Tibial nerve (tissue), 4 donors: ENCODE measurements around the gene ZNF423.

ENCODE experiments used
- CTCF ChIP-seq, 5 experiments: fragments of 200-600 bp in 3 of 5; fragments of 450-650 bp in 2 of 5; sonication (generic) in 3 of 5; IDR thresholded peaks; one replicate each; pipeline ENCODE4 v1.5.1; 2016 to 2019; ENCODE audit warnings: antibody characterized with exemption in 5 of 5, mild to moderate bottlenecking in 3 of 5, moderate library complexity in 2 of 5
- EP300 ChIP-seq, 2 donors: sonication (generic); formaldehyde crosslinking; IDR thresholded peaks; one replicate each; pipeline ENCODE4 v1.6.1; 2017; ENCODE audit warnings: antibody characterized with exemption in 2 of 2, mild to moderate bottlenecking in 1 of 2
- POLR2A ChIP-seq, 2 donors: fragments of 450-650 bp; IDR thresholded peaks; one replicate each; pipeline ENCODE4 v1.6.1; 2017; ENCODE audit warnings: antibody characterized with exemption in 2 of 2, mild to moderate bottlenecking in 2 of 2, moderate library complexity in 2 of 2

DNA sequence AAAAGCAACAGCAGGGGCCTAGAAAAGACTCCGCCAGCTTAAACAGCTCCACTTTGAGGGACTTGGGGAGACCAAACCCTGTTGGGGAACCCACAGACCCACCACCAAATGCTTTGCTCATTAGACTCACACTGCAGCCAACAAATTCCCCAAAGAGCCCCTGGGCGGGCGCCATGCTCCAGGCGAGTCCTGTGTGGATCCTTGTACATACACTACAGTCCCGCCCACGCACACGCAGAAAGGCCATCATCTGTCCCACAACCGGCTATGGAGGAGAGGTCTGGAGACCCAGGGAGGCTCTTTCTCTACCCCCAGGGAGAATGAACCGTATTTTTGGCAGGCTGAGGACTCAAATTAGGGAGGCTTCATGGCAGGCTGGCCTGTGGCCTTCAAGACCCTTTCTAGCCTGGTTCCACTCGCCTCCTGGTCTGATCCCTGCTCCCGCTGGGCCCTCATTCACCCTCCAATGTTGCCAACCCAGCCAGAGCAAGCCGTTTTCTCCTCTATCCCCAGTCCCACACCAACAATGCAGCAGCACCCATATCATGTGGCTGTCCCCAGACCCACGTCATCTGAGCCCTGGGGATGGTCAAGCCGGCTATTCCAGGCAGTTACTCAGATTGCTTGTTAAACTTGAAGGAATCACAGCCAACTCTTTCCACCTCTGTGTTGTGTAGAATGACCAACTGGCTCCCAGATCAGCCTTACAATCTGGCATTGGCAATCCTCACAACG lies 27.2 kb downstream of the ZNF423 start:
- TF ChIP-seq POLR2A (IDR thresholded peaks at IDR 0.05) (no peak), CTCF (IDR thresholded peaks at IDR 0.05) (no peak), EP300 (IDR thresholded peaks at IDR 0.05) (no peak)
